HG02884 (cell line): ENCODE results near the gene GPAT3.
"Not testable (repeated sequence)": the region's sequence is repeated elsewhere in the genome, so short reads cannot be mapped to it uniquely, and the experiment has no call there.

ENCODE experiments used
- ATAC-seq: cut with Tn5 transposase; IDR thresholded peaks from one replicate; pipeline ENCODE4 v1.9.1; 2021; ENCODE audit warnings: mild to moderate bottlenecking, moderate library complexity; ENCODE audit not compliant: unreplicated experiment

GPAT3 gene

DNA sequence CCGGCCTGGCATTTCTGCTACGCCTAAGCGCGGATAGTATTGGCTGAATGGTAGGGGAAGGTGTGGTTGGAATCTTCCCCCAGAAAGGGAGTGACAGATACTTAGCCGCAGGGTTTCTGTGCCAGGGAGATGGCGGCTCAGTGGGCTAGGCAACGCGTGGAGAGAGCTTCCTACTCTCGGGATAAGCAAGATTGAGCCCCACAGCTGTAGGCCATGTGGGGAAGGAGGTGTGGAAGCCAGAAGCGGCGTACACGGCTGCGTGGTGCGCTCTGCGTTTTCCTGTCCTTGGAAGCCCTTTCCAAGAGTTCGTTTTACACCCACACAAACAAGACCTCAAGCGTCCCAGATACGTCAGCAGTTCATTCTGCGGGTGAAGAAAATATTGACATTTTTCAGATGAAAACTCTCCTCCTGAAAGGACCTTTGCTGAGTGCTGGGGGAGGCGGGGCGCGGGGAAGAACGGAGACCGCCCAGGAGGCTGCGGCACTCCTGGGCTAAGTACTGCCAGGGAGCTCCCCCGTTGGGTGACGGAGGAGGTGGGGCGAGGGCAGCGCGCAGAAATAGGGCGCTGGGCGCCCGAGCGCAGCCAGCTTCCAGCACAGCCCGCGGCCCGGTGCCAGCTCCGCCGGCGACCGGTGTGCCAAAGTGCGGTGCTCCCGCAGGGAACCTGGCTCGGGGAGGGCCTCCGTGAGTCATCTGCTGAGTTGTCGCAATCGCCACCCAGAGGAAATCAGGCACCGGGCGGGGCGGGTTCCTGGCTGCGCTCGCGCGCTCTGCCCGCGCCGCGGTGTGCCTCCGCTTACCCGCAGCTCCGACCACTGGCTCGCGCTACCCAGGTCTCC, at the start of gene GPAT3:
Gene GPAT3, plus strand, starts transcription at position 589 of the 842 bp plus-strand sequence. CDS start 515 bp downstream, outside the sequence.
- ATAC-seq: peak; percentile 65

DNA sequence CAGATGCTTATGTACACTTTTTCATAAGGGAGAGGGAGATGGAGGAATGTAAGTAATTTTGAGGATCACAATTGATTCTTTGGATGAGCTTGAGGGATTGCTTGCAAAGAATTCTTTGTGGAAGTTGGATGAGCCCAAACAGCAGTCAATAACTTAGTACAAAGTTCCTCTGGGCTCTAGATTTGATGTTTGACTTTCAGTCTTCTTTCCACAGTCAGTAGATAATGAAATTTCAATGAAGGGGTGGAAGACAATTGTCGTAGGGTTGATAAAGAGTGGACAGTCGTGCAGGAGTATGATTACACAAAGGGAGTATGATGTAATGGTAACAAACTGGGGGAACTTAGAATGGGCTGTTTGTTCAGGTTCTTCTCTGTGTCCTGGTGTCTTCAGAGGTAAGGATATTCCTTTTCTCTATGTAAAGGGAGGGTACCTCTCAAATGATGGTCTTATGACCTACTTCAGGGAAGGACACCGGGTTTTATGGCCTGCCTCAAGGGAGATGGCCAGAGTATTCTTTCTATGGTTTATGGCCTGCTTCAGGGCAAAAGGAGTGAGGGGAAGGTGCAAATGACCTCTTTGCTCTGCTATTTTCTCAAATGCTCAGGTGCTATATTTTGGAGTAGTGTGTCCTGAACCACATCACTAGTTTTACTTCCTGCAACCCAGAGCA, 49.3 kb upstream of the GPAT3 start:
- ATAC-seq: no peak

DNA sequence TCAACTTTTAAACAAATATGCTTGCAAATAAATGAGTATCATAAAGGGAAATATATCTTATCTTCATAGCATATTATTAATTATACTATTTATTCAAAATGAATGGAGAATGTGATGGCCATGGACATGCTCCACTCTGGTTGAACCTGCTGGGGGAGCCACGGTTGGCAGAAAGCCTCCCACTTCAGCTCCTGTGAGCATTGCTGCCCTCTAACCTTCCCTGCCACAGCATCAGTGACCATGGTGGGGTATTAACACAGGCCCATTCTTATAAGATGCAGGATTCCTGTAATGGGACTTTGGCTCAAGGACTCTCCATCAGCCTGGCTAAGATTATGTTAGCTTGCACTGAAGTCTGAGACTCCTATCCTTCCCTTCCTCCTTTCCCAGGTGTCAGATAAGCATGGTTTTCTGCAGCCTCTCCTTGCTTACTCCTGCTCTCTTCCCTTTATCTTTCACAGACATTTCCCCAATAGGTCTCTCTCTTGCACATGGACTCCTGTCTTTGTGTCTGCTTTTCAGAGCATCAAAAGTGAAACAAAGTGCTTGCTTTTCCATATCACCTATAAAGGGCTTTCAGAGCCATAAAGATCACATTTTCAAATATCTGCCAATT, 46.1 kb upstream of the GPAT3 start:
- no peak for ATAC-seq

DNA sequence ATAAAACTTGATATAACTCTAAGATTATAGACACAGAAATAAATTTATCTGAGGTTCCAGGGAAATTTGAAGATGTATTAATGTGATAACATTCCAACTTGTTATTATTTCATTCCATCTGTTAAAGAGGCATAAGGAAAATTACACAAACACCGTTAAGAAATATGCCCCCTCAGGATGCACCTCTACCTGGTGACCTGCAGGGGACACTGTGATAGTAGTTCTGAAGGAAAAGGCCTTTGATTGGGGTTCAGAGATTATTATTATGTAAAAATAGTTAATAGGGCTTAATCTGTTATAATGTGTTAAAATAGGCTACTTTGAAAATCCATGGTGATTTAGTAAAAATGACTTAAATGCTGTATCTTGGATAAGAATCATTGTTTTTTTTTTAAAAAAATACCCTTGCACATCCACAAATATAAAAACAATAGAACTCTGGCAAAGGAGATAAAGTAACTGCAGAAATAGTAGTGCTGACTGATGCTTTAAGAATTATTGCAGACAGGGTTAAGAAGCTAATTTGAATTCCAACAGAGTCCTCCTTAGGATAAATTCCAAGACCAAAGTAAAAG, 44.9 kb upstream of the GPAT3 start:
- ATAC-seq: peak; percentile 78

DNA sequence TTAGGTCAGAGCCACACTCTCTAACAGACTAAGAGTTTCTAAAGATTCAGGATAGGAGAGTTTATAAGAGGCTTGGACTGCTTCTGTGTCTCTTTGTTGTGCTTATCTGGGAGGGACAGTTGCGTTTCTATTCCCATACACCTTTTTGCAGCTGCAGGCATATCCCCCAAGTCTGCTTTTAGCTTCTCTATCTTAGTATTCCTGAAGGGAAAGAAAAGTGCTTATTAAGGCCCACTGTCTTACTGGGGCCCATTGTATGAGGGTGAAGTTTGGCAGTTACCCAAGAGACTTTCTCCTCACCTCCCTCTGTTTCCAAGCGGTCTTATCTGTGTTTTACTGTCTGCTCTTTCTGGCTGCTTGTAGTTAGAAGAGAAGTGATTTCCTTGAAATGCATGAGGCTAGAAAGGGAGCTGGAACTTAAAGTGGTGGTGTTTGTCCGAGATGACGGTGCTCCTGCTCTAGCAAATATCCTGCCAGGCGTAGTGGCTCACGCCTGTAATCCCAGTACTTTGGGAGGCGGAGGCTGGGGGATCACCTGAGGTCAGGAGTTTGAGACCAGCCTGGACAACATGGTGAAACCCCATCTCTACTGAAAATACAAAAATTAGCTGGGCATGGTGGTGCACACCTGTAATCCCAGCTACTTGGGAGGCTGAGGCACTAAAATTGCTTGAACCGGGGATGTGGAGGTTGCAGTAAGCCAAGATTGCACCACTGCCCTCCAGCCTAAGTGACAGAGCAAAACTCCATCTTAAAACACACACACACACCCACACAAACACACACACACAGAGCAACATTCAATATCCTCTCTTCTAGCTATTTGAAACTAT, 39.6 kb upstream of the GPAT3 start:
- not testable (repeated sequence) for ATAC-seq

DNA sequence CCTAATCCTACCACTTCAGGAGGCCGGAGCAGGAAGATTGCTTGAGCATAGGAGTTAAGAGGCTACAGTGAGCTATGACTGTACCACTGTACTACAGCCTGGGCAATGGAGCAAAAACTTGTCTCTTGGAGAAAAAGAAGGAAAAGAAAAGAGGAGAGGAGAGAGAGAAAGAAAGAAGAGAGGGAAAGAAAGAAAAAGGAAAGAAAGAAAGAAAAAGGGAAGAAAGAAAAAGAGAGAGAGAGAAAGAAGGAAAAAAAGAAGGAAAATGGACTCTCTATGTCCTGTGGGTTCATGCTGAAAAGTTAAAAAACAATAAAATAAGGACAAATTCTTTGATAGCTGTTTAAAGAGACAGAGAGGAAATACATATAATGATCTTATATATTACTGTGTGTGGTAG, 37.7 kb upstream of the GPAT3 start:
- no peak for ATAC-seq

DNA sequence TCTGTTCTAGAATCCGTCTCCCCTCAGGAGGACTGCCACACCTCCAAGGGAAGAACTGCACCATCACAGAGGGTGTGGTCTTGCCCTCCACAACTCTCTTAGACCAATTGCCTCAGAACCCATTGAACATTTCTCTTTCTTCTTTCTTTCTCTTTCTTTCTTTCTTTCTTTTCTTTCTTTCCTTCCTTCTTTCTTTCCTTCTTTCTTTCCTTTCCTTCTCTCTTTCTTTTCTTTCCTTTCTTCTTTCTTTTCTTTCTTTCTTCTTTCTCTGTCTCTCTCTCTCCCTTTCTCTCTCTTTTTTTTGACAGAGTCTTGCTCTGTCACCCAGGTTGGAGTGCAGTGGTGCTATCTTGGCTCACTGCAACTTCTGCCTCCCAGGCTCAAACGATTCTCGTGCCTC, 34.2 kb upstream of the GPAT3 start:
- not testable (repeated sequence) for ATAC-seq

DNA sequence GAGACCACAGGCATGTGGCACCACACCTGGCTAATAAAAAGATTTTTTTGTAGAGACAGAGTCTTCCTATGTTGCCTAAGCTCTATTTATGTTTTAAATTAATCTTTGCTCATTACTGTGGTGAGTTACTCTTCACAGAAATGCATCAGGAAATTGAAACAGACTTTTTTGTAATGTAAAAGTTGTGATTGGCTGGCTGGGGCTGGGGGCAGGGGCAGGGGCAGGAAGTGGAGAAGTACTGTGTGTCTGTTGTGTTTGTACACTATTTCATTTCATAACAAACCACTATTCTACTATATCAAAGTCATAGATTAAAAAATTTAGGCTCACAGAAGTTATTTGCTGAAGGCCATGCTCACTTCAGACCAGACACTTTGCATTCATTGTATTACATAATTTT, 31.9 kb upstream of the GPAT3 start:
- no peak for ATAC-seq

DNA sequence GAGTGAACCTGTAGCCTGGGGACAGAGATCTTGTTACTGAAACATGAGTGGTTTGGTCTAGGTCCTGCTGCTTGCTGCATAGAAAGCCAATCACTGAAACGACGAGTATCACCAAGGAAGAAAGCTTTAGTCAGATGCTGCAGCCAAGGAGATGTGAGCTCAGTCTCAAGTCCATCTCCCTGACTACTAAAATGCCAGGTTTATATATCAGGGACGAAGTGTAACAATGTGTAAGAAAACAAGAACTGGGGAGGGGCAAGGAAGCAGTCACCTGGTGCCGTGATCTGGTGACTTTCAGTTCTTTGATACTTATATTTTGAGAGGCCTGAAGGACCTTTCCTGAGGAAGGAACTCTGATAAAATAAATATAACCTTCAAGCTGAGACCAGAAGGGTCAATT, 31.4 kb upstream of the GPAT3 start:
- no peak for ATAC-seq

DNA sequence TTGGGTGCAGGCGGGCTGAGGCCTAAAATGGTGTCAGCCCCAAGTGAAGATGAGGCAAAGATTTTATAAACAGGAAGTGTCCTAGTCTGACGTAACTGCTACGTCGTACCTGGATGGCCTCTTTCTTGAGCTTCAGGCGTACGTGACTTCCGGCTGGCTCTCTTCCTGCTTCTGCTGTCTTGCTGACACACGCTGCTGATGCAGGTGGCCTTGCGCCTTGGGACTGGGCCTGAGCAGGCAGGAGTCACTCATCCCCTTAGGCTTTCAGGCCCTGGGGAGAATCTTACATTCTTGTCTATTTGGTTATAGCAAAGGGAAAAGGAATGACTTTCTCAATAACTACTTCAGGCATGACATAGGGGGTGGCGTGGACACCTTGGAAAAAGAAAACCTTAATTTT, 30.9 kb upstream of the GPAT3 start:
- ATAC-seq: no peak

DNA sequence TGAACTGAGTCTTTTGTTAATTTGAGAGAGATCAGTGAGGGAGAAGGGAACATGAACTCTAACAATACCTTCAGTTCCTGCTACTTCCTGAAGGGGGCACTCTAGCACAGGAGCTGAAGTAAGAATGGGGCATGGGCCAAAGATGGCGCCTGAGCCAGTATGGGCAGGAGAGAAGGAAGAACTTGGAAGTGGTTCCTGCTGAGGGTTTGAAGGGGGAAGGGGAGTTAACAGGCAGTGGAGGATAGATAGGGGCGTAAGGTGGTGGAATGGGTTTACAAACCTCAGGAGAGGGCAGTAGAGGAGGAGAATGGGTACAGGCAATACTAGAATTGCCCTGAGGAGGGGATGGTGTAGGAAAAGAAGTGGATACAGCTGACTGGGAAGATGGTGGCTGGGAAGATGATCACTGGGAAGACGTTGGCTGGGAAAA, 26.7 kb upstream of the GPAT3 start:
- not testable (repeated sequence) for ATAC-seq

DNA sequence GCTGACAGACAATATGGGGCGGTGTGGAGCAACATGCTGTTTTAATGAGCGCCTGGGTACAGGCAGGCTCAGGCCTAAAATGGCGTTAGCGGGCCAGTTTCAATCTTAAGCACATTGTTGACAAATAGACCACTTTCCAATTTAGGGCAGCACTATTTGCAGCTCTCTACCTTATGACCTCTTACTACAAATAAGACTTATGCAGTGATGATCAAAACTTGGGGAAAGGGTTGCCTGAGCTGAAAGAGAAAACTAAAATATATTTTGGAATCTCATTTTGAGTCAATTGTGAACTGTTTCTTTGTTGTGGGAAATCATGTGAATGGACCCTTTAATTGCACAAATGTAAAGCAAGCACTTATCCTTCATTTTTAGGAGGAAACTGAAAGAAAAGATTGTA, 25.5 kb upstream of the GPAT3 start:
- ATAC-seq: no peak

DNA sequence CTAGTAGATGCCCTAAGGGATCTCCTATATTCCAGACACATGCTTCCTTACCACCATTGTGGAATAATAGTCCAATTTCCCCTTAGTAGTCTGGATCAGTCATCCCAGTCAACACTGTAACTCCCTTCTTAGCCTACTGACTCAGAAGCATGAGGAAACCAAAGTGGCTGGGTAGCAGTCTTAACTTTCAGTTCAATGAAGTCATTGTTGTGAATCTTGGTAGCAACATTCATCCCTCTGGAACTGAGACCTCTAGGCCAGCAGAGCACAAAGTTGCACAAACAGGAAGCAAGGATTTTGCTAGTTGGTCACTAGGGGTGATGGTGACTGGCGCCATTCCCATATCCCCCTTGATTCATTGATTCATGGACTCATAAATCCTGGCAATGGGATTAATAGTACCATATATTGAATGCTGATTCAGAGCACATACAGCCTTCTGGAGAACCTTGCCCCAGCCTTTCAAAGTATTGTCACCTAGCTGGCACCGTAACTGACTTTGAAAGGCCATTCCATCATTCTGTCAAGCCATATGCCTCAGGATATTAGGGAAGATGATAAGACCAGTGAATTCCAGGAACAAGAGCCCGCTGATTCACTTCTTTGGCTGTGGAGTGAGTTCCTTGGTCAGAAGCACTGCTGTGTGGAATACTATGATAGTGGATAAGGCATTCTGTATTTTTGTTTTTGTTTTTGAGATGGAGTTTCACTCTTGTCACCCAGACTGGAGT, 19.7 kb upstream of the GPAT3 start:
- no peak for ATAC-seq

DNA sequence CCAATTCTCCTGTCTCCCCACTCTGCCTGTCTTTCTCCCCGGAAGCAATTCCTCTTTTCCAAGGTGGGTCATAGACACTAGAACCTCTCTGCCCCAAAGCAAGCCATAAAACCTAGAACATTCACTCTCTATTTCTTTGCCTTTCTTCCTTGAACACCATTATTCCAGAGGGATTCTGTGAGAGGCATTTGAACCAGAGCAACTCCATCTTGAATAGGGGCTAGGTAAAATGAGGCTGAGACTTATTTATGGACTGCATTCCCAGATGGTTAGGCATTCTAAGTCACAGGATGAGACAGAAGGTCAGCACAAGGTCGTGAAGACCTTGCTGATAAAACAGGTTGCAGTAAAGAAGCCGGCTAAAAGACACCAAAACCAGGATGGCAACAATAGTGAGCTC, 13.7 kb upstream of the GPAT3 start:
- ATAC-seq: no peak

DNA sequence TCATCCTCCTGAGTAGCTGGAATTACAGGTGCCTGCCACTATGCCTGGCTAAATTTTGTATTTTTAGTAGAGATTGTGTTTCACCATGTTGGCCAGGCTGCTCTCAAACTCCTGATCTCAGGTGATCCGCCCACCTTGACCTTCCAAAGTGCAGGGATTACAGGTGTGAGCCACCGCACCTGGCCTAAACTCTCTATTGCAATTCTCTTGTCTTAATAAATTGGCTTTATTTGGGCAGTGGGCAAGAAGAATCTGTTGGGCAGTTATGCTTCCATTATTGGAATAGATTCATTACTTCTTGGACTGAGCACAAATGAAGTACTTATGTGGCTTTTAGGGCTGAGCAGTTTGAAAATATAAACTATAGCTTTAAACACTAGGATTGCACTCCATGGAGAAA, 8.2 kb upstream of the GPAT3 start:
- no peak for ATAC-seq

DNA sequence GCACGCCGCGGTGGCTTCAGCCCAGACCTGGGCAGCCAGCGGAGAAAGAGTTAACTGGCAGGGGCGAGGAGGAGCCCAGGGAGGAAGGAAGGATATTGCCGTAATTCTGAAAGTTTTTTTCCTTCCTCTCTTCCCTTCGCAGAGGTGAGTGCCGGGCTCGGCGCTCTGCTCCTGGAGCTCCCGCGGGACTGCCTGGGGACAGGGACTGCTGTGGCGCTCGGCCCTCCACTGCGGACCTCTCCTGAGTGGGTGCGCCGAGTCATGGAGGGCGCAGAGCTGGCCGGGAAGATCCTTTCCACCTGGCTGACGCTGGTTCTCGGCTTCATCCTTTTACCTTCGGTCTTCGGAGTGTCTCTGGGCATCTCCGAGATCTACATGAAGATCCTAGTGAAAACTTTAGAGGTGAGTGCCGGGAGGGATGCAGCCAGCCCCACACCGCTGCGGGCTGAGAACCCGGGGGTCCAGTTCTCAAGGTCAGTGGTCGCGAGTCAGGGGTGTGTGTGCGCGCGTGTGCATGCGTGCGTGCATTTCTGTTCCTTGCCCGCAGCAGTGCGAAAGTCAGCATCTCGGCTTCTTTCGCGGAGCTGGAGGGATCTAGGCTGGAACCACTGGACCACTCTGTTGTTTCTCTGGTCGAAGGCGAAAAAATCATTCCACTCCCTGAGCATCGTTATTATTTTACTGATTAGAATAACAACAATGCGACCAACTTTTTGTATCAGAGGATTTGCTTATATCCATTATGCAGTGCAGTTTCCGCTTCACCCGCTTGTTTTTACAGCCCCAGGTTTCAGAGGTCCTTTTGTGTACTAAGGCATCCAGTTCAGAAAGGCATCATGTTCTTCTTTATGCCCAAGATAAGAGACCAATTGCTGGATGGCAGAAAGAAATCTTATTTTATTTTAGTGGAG, 709 bp downstream of the GPAT3 start:
- ATAC-seq: peak; percentile 17

DNA sequence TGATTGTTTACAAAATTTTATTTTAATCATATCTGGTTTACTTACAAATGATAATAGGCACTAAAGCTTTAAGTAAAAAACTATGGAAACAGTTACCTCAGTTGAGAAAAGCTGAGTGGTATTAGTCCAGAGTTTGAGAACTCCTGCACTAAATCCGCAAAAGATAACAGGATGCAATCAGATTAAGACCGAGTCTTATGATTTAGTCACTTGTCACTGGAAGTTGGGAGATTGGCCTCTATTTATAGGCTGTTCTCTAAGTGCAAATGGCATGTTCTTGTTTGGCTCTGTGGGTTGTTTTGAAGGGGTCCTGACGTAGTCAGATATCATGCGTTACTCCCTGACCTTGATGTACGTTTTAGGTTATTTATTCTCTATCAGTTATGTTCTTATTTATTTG, 6.3 kb downstream of the GPAT3 start:
- ATAC-seq: no peak

DNA sequence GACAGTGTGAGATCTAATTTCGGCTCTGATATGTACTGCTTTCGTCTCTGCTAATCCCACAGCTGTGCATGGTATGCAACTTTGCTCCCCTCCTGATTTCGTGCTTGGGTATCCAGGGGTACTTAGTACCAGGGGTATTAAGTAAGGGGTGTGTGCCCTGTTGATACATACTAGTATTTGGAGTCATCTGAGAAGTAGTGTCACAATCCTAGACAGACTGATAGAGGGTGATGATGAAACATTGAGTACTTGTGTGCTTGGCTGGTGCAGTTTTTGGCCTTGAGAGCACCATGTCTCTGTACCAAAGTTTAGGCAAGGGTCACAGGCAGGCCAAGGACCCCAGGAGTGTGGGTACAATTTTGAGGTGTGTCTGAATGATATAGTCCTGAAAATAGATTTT, 10.9 kb downstream of the GPAT3 start:
- no peak for ATAC-seq
